ENCODE results near the gene DMBX1.

The DMBX1 gene

GRCh38 chr1:46472498-46473181 is 17.0 kb upstream of the DMBX1 start:
- no peak for TF ChIP-seq BACH2 (CRISPR knock-in tag; IDR thresholded peaks at IDR 0.05; ENCODE audit: borderline replicate concordance)
- no peak for TF ChIP-seq TOX (CRISPR knock-in tag; IDR thresholded peaks at IDR 0.05; ENCODE audit: borderline replicate concordance)
- TF ChIP-seq PPARA (CRISPR knock-in tag; IDR thresholded peaks at IDR 0.05; ENCODE audit: borderline replicate concordance): no peak
- no peak for TF ChIP-seq SNAI2 (CRISPR knock-in tag; IDR thresholded peaks at IDR 0.05)
- no peak for TF ChIP-seq ZFP30 (CRISPR knock-in tag; IDR thresholded peaks at IDR 0.05)
- TF ChIP-seq ESRRG (CRISPR knock-in tag; IDR thresholded peaks at IDR 0.05): no peak
- no peak for TF ChIP-seq OSR1 (CRISPR knock-in tag; IDR thresholded peaks at IDR 0.05)
- TF ChIP-seq ISL1 (CRISPR knock-in tag; IDR thresholded peaks at IDR 0.05): no peak
- no peak for TF ChIP-seq GLIS3 (CRISPR knock-in tag; IDR thresholded peaks at IDR 0.05)
- TF ChIP-seq, protein P1, sequence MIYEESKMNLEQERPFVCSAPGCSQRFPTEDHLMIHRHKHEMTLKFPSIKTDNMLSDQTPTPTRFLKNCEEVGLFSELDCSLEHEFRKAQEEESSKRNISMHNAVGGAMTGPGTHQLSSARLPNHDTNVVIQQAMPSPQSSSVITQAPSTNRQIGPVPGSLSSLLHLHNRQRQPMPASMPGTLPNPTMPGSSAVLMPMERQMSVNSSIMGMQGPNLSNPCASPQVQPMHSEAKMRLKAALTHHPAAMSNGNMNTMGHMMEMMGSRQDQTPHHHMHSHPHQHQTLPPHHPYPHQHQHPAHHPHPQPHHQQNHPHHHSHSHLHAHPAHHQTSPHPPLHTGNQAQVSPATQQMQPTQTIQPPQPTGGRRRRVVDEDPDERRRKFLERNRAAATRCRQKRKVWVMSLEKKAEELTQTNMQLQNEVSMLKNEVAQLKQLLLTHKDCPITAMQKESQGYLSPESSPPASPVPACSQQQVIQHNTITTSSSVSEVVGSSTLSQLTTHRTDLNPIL (CRISPR knock-in tag; IDR thresholded peaks at IDR 0.05; ENCODE audit: low read depth): no peak
- TF ChIP-seq CSDC2 (CRISPR knock-in tag; IDR thresholded peaks at IDR 0.05): no peak
- no peak for TF ChIP-seq ZNF70 (CRISPR knock-in tag; IDR thresholded peaks at IDR 0.05)
- no peak for TF ChIP-seq ARNTL (CRISPR knock-in tag; IDR thresholded peaks at IDR 0.05; ENCODE audit: borderline replicate concordance, low read depth)
- no peak for TF ChIP-seq ZNF565 (CRISPR knock-in tag; conservative IDR thresholded peaks at IDR 0.05; ENCODE audit: low read depth)
- TF ChIP-seq, protein P2, sequence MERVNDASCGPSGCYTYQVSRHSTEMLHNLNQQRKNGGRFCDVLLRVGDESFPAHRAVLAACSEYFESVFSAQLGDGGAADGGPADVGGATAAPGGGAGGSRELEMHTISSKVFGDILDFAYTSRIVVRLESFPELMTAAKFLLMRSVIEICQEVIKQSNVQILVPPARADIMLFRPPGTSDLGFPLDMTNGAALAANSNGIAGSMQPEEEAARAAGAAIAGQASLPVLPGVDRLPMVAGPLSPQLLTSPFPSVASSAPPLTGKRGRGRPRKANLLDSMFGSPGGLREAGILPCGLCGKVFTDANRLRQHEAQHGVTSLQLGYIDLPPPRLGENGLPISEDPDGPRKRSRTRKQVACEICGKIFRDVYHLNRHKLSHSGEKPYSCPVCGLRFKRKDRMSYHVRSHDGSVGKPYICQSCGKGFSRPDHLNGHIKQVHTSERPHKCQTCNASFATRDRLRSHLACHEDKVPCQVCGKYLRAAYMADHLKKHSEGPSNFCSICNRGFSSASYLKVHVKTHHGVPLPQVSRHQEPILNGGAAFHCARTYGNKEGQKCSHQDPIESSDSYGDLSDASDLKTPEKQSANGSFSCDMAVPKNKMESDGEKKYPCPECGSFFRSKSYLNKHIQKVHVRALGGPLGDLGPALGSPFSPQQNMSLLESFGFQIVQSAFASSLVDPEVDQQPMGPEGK (CRISPR knock-in tag; IDR thresholded peaks at IDR 0.05; ENCODE audit: borderline replicate concordance): no peak
- TF ChIP-seq ZC3H10 (CRISPR knock-in tag; IDR thresholded peaks at IDR 0.05): no peak
- no peak for TF ChIP-seq TSHZ2 (CRISPR knock-in tag; IDR thresholded peaks at IDR 0.05)
- TF ChIP-seq CSRNP3 (CRISPR knock-in tag; IDR thresholded peaks at IDR 0.05): no peak
- TF ChIP-seq TCF4 (CRISPR knock-in tag; IDR thresholded peaks at IDR 0.05; ENCODE audit: borderline replicate concordance): no peak
- no peak for ATAC-seq

- ATAC-seq: no peak
- TF ChIP-seq ESRRG (CRISPR knock-in tag; IDR thresholded peaks at IDR 0.05) (no peak), ZC3H10 (CRISPR knock-in tag; IDR thresholded peaks at IDR 0.05) (no peak), CSDC2 (CRISPR knock-in tag; IDR thresholded peaks at IDR 0.05) (no peak), SNAI2 (CRISPR knock-in tag; IDR thresholded peaks at IDR 0.05) (no peak), ISL1 (CRISPR knock-in tag; IDR thresholded peaks at IDR 0.05) (no peak), PPARA (CRISPR knock-in tag; IDR thresholded peaks at IDR 0.05; ENCODE audit: borderline replicate concordance) (no peak), TOX (CRISPR knock-in tag; IDR thresholded peaks at IDR 0.05; ENCODE audit: borderline replicate concordance) (no peak), RARB (CRISPR knock-in tag; IDR thresholded peaks at IDR 0.05) (no peak), ZNF70 (CRISPR knock-in tag; IDR thresholded peaks at IDR 0.05) (no peak), ZFP3 (CRISPR knock-in tag; IDR thresholded peaks at IDR 0.05) (no peak)
- TF ChIP-seq, protein P1 (CRISPR knock-in tag; IDR thresholded peaks at IDR 0.05; ENCODE audit: low read depth): no peak
Observed at GRCh38 chr1:46473991-46474390, 15.6 kb upstream of the DMBX1 start.

- ATAC-seq: no peak
- TF ChIP-seq ISL1 (CRISPR knock-in tag; IDR thresholded peaks at IDR 0.05): no peak
- no peak for TF ChIP-seq ZFP3 (CRISPR knock-in tag; IDR thresholded peaks at IDR 0.05)
- TF ChIP-seq ESRRG (CRISPR knock-in tag; IDR thresholded peaks at IDR 0.05): no peak
- TF ChIP-seq POU6F1 (CRISPR knock-in tag; IDR thresholded peaks at IDR 0.05; ENCODE audit: borderline replicate concordance, low read depth): no peak
- TF ChIP-seq, protein P2 (CRISPR knock-in tag; IDR thresholded peaks at IDR 0.05; ENCODE audit: borderline replicate concordance): no peak
- TF ChIP-seq GLIS3 (CRISPR knock-in tag; IDR thresholded peaks at IDR 0.05): no peak
- TF ChIP-seq CSRNP3 (CRISPR knock-in tag; IDR thresholded peaks at IDR 0.05): no peak
- TF ChIP-seq ZNF8 (CRISPR knock-in tag; IDR thresholded peaks at IDR 0.05): no peak
- no peak for TF ChIP-seq CSDC2 (CRISPR knock-in tag; IDR thresholded peaks at IDR 0.05)
Observed at GRCh38 chr1:46474570-46474969, 15.1 kb upstream of the DMBX1 start.

Measured in SK-N-SH treated with all-trans-retinoic acid at 6 μM for 48 hours (cell line).